Activated CD4-positive, alpha-beta memory T cell treated with anti-CD3 and anti-CD28 coated beads, Interleukin-2, amount 10 ng/mL, durations not matched to agents 7 days and 5 days (primary cell): ENCODE results near the gene LGALS3BP. TPM values are rescaled to one million over a fixed set of nuclear protein-coding genes. Genes with fewer than 3 reads are reported as not detected.
"Not testable (repeated sequence)": the region's sequence is repeated elsewhere in the genome, so short reads cannot be mapped to it uniquely, and the experiment has no call there.

ENCODE experiments used
- CTCF ChIA-PET: fragments of 350-600 bp; sonication (Branson Sonifier 250); formaldehyde crosslinking; loops from one replicate; lab custom pipeline; 2021; ENCODE audit warnings: antibody characterized with exemption, inconsistent platforms; lab: Charles Lee
- POLR2A ChIA-PET: fragments of 350-600 bp; sonication (Branson Sonifier 250); formaldehyde crosslinking; loops from one replicate; lab custom pipeline; 2021; ENCODE audit warnings: antibody characterized with exemption; lab: Charles Lee
- DNase-seq: peaks from one replicate; pipeline ENCODE4 v3.0.0-alpha.2; 2020
- H3K27ac Mint-ChIP-seq: one replicate; pipeline ENCODE4 v1.8.0; 2021; ENCODE audit warnings: mild to moderate bottlenecking, mixed read lengths
- H3K27me3 Mint-ChIP-seq: one replicate; pipeline ENCODE4 v1.8.0; 2021; ENCODE audit warnings: mixed read lengths
- H3K36me3 Mint-ChIP-seq: one replicate; pipeline ENCODE4 v1.8.0; 2021; ENCODE audit warnings: low read depth, mixed read lengths
- H3K4me1 Mint-ChIP-seq: one replicate; pipeline ENCODE4 v1.8.0; 2021; ENCODE audit warnings: mixed read lengths
- H3K4me3 Mint-ChIP-seq: one replicate; pipeline ENCODE4 v1.8.0; 2021; ENCODE audit warnings: mild to moderate bottlenecking, mixed read lengths
- H3K9me3 Mint-ChIP-seq: one replicate; pipeline ENCODE4 v1.8.0; 2021; ENCODE audit warnings: mixed read lengths
- total RNA-seq, 2 experiments: library from RNA; stranded (reverse); gene quantifications; one replicate each; pipeline ENCODE4 v1.2.3, GENCODE V29; 2021

Gene LGALS3BP
- total RNA-seq, 2 experiments from 2014 or later: 209 to 219 TPM

GRCh38 chr17:78966123-78966813, 13.5 kb downstream of the LGALS3BP start:
- no peak for DNase-seq
- no peaks in the 10 kb centered on the region for H3K9me3 Mint-ChIP-seq
- H3K27me3 Mint-ChIP-seq: peaks cover 2% of the 10 kb centered on the region
- ChIA-PET CTCF (interaction anchor here (0.6 kb wide), 1 partner anchor 105 kb away, joined by 3 read pairs; no protein-coding TSS in a partner anchor), POLR2A (no interaction called here)
- H3K27ac Mint-ChIP-seq: no peak overlapping the region
- H3K36me3 Mint-ChIP-seq: peaks cover 9% of the 10 kb centered on the region
- no peak overlapping the region for H3K4me3 Mint-ChIP-seq
- peaks cover 5% of the 10 kb centered on the region for H3K4me1 Mint-ChIP-seq

GRCh38 chr17:78965491-78965924, 14.2 kb downstream of the LGALS3BP start:
- POLR2A ChIA-PET: no interaction called here

DNA sequence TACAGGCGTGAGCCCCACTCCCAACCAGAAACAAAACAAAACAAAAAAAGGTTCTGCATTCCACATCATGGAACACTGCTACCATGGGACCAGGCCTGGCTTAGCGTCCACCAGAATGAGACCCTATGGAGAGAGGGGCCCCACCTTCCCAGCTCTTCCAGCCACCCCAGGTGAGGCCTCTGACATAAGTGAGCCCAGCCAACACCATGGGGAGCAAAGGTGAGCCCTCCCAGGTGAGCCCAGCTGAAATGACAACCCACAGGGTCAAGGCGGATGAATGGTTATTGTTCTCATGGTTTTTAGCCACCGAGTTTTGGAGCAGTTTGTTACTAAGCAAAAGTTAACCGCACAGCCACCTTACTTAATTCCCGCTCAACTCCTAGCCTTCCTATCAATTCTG, 16.3 kb downstream of the LGALS3BP start:
- Mint-ChIP-seq H3K4me1 (no peaks in the 10 kb centered on the region), H3K27ac (no peak overlapping the region), H3K9me3 (no peaks in the 10 kb centered on the region), H3K27me3 (peaks cover 2% of the 10 kb centered on the region), H3K4me3 (no peak overlapping the region), H3K36me3 (no peaks in the 10 kb centered on the region)
- ChIA-PET POLR2A (no interaction called here), CTCF (no interaction called here)
- DNase-seq: no peak

More at GRCh38 chr17:78965491-78965924, 14.2 kb downstream of the LGALS3BP start:
- no peaks in the 10 kb centered on the region for H3K9me3 Mint-ChIP-seq
- H3K36me3 Mint-ChIP-seq: peaks cover 5% of the 10 kb centered on the region
- peaks cover 2% of the 10 kb centered on the region for H3K4me1 Mint-ChIP-seq
- peaks cover 2% of the 10 kb centered on the region for H3K27me3 Mint-ChIP-seq
- DNase-seq: no peak
- no peak overlapping the region for H3K27ac Mint-ChIP-seq
- no peak overlapping the region for H3K4me3 Mint-ChIP-seq
- CTCF ChIA-PET: no interaction called here

GRCh38 chr17:78962984-78963348, 16.8 kb downstream of the LGALS3BP start:
- H3K4me1 Mint-ChIP-seq, POLR2A ChIA-PET, H3K27ac Mint-ChIP-seq, H3K4me3 Mint-ChIP-seq, H3K36me3 Mint-ChIP-seq, H3K9me3 Mint-ChIP-seq, DNase-seq, H3K27me3 Mint-ChIP-seq: not testable (repeated sequence)
- CTCF ChIA-PET: interaction anchor here (1.3 kb wide), 1 partner anchor 9 kb away, joined by 3 read pairs; no protein-coding TSS in a partner anchor

DNA sequence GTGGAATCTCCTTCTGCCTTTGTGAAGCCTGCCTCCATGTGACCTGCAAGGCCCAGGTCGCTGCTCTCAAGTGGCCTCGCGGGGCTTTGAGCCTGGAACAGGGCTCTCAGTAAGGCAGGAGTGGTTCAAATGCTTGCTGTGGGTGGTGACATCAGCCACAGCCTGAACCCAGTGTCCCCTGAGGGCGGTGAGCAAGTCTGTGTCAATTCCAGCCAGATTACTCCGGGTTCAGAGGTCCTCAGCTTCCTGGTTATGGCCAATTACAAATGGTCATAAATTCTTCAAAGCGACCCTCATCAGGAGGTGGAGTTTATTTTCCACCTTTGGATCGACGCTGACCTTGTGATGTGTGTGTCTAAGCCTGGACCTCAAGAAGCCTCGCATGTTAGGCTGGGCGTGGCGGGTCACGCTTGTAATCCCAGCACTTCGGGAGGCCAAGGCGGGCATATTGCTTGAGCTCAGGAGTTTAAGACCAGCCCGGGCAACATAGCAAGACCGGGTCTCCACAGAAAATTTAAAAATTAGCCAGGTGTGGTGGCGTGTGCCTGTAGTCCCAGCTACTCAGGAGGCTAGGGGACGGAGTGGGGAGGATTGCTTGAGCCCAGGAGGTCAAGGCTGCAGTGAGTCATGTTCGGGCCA, 17.3 kb downstream of the LGALS3BP start:
- no peak for DNase-seq
- no peaks in the 10 kb centered on the region for H3K4me1 Mint-ChIP-seq
- POLR2A ChIA-PET: no interaction called here
- no peaks in the 10 kb centered on the region for H3K9me3 Mint-ChIP-seq
- H3K27me3 Mint-ChIP-seq: peaks cover 2% of the 10 kb centered on the region
- CTCF ChIA-PET: interaction anchor here (1.3 kb wide), 1 partner anchor 9 kb away, joined by 3 read pairs; no protein-coding TSS in a partner anchor
- H3K27ac Mint-ChIP-seq: no peak overlapping the region
- H3K36me3 Mint-ChIP-seq: no peaks in the 10 kb centered on the region
- no peak overlapping the region for H3K4me3 Mint-ChIP-seq

- Mint-ChIP-seq H3K4me3 (no peak overlapping the region), H3K9me3 (no peaks in the 10 kb centered on the region), H3K27ac (no peak overlapping the region), H3K36me3 (no peaks in the 10 kb centered on the region), H3K27me3 (peaks cover 2% of the 10 kb centered on the region), H3K4me1 (no peaks in the 10 kb centered on the region)
- no peak for DNase-seq
- POLR2A ChIA-PET: no interaction called here
- CTCF ChIA-PET: interaction anchor here (1.3 kb wide), 1 partner anchor 10 kb away, joined by 3 read pairs; no protein-coding TSS in a partner anchor
These were observed 18.2 kb downstream of the LGALS3BP start for GRCh38 chr17:78961571-78961970.

DNA sequence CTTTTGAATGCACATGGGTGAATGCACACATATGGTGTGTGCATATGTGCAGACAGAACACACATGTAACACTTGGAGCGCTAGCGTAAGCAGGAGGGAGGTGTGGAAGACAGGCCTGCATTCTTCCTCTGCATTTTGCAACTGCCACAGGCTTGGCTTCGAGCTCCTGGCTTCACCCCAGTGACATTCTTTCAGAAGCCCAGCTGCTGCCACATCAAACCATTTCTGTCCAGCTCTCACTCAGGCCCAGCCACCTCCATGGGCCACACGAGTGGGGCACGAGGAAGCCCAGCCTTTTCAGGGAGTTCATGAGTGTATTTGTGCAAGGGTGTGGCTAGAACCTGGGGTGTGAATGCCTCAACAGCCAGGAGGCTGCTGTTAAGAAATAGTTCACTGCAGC, 18.8 kb downstream of the LGALS3BP start:
- no peaks in the 10 kb centered on the region for H3K9me3 Mint-ChIP-seq
- no peaks in the 10 kb centered on the region for H3K4me1 Mint-ChIP-seq
- no peak for DNase-seq
- CTCF ChIA-PET: no interaction called here
- H3K27ac Mint-ChIP-seq: no peak overlapping the region
- POLR2A ChIA-PET: no interaction called here
- H3K4me3 Mint-ChIP-seq: no peak overlapping the region
- H3K36me3 Mint-ChIP-seq: no peaks in the 10 kb centered on the region
- peaks cover 2% of the 10 kb centered on the region for H3K27me3 Mint-ChIP-seq

- DNase-seq: no peak
- Mint-ChIP-seq H3K27me3 (peaks cover 3% of the 10 kb centered on the region), H3K9me3 (no peaks in the 10 kb centered on the region), H3K4me3 (no peak overlapping the region), H3K27ac (no peak overlapping the region), H3K36me3 (no peaks in the 10 kb centered on the region), H3K4me1 (peaks cover 1% of the 10 kb centered on the region)
- ChIA-PET POLR2A (no interaction called here), CTCF (interaction anchor here (1.0 kb wide), 1 partner anchor 11 kb away, joined by 3 read pairs; no protein-coding TSS in a partner anchor)
These were observed 19.9 kb downstream of the LGALS3BP start for GRCh38 chr17:78959803-78960202.

- POLR2A ChIA-PET: no interaction called here
- DNase-seq: no peak
- no peak overlapping the region for H3K27ac Mint-ChIP-seq
- CTCF ChIA-PET: interaction anchor here (1.3 kb wide), 1 partner anchor 93 kb away, joined by 5 read pairs; no protein-coding TSS in a partner anchor
- no peaks in the 10 kb centered on the region for H3K9me3 Mint-ChIP-seq
- H3K4me1 Mint-ChIP-seq: peaks cover 3% of the 10 kb centered on the region
- H3K36me3 Mint-ChIP-seq: no peaks in the 10 kb centered on the region
- peaks cover 3% of the 10 kb centered on the region for H3K27me3 Mint-ChIP-seq
- H3K4me3 Mint-ChIP-seq: no peak overlapping the region
These were observed 21.0 kb downstream of the LGALS3BP start for GRCh38 chr17:78958641-78959127.

GRCh38 chr17:78957128-78957527, 22.6 kb downstream of the LGALS3BP start:
- CTCF ChIA-PET: interaction anchor here (1.1 to 1.3 kb wide), 2 partner anchors 91 to 92 kb away, joined by 3 to 5 read pairs; no protein-coding TSS in a partner anchor
- Mint-ChIP-seq H3K4me1 (peaks cover 3% of the 10 kb centered on the region), H3K27me3 (peaks cover 3% of the 10 kb centered on the region), H3K36me3 (no peaks in the 10 kb centered on the region), H3K4me3 (no peak overlapping the region), H3K9me3 (no peaks in the 10 kb centered on the region), H3K27ac (no peak overlapping the region)
- DNase-seq: no peak
- POLR2A ChIA-PET: no interaction called here

- CTCF ChIA-PET: interaction anchor here (1.1 kb wide), 1 partner anchor 91 kb away, joined by 3 read pairs; no protein-coding TSS in a partner anchor
- no peak for DNase-seq
These were observed 23.5 kb downstream of the LGALS3BP start for GRCh38 chr17:78956254-78956653.

GRCh38 chr17:78954684-78955083, 25.0 kb downstream of the LGALS3BP start:
- H3K9me3 Mint-ChIP-seq: peaks cover 15% of the 10 kb centered on the region
- H3K27me3 Mint-ChIP-seq: peaks cover 3% of the 10 kb centered on the region
- DNase-seq: no peak
- H3K4me3 Mint-ChIP-seq: no peak overlapping the region
- POLR2A ChIA-PET: no interaction called here
- H3K27ac Mint-ChIP-seq: no peak overlapping the region
- no peaks in the 10 kb centered on the region for H3K36me3 Mint-ChIP-seq
- H3K4me1 Mint-ChIP-seq: peaks cover 3% of the 10 kb centered on the region
- CTCF ChIA-PET: no interaction called here

More at GRCh38 chr17:78956254-78956653, 23.5 kb downstream of the LGALS3BP start:
- H3K36me3 Mint-ChIP-seq: no peaks in the 10 kb centered on the region
- H3K4me3 Mint-ChIP-seq: no peak overlapping the region
- H3K27me3 Mint-ChIP-seq: peaks cover 2% of the 10 kb centered on the region
- no peak overlapping the region for H3K27ac Mint-ChIP-seq
- peaks cover 3% of the 10 kb centered on the region for H3K9me3 Mint-ChIP-seq
- H3K4me1 Mint-ChIP-seq: peaks cover 3% of the 10 kb centered on the region
- POLR2A ChIA-PET: no interaction called here
